GM18498 (cell line): ENCODE results near the gene PRSS53.
"Not testable (repeated sequence)": the region's sequence is repeated elsewhere in the genome, so short reads cannot be mapped to it uniquely, and the experiment has no call there.

Experiments used
- ATAC-seq: cut with Tn5 transposase; IDR thresholded peaks from one replicate; pipeline ENCODE4 v1.9.1; 2021; ENCODE audit warnings: mild to moderate bottlenecking, moderate library complexity; ENCODE audit not compliant: unreplicated experiment

Gene PRSS53

DNA sequence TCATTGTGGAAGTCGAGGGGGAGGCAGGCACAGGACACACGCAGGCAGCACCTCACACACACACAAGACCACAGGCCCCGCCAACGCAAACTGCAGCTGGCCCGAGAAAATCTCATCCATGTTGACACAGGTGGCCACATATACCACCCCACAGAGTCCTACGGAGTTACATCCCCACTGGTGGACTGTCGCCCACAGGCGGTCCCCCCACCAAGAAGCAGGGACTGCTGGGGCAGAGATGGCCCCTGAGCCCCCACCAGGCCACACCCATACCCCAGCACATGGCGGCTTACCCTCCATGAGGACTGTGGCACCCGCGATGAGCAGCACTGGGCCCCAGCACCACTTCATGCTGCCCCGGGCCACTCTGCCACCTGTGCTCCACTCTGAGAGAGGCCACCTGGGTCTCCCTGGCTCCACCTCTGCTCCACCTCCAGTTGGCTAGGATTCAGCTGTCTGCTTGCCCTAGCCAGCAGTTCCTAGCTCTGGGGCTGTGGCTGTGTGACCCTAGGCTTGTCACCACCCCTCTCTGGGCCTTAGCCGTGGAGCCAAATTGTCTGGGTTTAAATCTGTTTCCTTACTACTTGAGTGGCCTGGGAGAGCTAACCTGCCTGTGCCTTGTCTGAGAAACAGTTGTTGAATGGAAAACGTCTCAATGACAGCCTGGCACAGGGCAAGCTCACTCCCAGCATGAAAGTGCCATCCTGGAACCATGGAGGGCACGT, at the start of gene PRSS53:
Gene PRSS53, minus strand, starts transcription at position 485 of the 725 bp plus-strand sequence. Its CDS starts 134 bp downstream, at position 351.
- no peak for ATAC-seq

DNA sequence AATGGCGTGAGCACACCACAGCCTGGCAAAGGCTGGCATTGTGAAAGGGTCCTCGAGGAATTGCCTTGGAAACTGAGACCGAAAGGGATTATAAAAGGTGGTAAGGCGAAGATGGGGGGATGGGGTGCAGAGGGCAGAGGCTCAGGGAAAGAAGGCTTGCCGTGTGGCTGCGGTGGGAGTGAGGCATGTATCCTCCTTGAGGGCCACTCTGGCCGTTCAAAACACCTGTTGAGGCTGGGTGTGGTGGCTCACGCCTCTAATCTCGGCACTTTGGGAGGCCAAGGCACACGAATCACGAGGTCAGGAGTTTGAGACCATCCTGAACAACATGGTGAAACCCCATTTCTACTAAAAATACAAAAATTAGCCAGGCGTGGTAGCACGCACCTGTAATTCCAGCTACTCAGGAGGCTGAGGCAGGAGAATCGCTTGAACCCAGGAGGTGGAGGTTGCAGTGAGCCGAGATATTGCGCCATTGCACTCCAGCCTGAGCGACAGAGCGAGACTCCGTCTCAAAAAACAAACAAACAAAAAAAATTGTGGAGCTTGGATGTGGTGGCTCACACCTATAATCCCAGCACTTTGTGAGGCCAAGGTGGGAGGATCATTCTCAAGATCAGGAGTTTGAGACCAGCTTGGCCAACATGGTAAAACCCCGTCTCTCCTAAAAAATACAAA, 48.2 kb upstream of the PRSS53 start:
- not testable (repeated sequence) for ATAC-seq

DNA sequence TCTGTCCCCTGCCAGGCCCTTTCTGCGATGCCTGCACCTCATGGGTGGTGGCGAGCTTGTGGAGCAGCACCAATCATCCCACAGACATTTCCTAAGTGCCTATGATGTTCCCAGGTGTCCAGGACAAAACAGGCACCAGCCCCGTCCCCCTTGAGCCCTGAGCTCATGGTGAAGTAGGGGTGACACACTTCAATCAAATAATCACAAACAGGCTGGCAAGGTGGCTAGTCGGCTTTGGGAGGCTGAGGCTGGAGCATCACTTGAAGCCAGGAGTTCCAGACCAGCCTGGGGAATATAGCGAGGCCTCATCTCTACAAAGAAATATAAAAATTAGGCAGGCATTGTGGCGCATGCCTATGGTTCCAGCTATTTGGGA, 47.5 kb upstream of the PRSS53 start:
- no peak for ATAC-seq

DNA sequence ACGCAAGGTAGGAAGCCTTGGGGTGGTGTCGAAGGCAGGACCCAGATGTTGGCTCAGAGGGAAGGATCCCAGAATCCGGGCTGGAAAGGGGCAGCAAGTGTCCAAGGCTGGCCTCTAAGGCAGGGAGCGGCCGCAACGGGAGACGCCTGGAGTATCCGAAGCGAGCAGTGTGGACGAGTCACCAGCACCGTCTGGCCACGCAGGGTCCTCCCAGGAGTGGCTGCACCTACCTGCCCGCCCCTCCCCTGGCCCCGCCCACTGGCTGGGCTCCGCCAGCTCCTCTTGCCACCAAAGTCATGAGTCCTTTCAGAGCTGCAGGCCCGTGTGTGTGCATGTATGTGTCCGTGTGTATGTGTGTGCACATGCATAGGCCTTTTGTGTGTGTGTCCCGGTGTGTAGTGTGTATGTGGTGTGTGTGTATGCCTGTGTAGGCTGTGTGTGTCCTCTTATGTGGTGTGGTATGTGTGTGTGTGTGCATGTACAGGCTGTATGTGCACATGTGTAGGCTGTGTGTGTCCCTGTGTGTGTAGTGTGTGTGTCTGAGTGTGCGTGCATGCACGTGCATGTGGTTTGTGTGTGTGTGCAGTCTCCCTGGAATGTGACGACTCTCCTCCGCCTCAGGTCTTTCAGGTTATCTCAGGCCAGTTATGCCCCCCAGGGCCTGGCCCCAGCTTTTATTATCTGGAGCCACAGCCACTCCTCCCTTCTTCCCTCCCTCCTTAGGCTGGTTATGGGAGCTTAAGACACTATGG, 47.0 kb upstream of the PRSS53 start, which contains the start of gene PRSS8:
Gene PRSS8, minus strand, starts transcription at position 193 of the 752 bp plus-strand sequence. CDS start 229 bp downstream, outside the sequence.
- no peak for ATAC-seq

DNA sequence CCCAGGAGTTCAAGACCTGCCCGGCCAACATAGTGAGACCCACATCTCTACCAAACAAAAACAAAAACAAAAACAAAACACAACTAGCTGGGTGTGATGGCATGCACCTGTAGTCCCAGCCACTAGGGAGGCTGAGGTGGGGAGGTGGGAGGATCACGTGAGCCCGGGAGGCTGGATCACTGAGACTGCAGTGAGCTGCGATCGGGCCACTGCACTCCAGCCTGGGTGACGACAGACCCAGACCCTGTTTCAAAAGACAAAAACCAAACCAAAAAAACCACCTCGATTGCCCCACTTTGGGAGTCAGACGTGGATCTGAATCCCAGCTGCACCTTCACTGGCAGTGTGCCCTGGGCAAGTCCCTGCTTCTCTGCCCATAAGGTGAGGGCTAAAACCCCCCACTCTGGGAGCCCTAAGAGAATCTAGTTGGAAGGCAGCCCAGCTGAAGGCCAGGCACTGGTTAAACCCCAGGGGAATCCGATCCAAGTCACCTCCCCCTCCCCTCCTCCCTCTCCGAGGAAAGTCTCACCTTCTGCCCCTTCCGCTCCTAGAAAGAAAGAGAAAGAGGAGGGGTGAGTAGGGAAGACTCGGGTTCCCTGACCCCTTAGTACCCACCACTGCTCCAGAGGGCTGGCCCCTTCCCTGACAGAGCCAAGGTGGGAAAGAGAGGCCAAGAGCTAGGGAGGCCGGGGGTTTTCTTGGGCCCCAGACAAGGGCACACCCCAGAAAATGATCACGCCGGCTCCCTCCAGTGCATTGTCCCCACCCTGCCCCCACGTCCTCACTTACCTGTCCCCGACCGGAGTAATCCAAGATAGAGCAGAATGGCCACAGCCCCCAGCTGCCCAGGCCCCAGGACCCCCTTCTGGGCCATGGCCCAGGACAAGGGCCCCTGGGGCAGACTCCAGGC, 46.1 kb upstream of the PRSS53 start:
- ATAC-seq, result no peak

DNA sequence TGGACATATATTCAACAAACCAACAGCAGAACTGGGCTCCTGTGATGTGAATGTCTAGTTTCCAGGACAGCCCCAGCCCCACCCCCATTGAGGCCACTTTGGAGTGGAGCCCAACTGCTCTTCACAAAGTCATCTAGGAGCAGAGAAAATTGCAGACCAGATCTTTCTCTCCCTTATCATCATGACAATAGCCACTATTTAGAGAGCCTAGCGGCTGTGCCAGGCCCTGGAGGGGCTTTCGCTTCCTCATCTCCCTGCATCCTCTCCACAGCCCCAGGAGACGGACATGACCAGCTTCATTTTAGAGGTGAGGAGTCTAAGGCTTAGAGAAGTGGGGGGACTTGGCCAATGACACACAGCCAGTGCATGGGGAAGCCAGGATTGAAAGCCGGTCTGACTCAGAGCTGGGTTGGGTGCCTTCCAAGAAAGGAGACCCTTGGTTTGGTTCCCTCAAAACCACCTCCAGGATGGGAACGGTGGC, 45.4 kb upstream of the PRSS53 start:
- no peak for ATAC-seq

DNA sequence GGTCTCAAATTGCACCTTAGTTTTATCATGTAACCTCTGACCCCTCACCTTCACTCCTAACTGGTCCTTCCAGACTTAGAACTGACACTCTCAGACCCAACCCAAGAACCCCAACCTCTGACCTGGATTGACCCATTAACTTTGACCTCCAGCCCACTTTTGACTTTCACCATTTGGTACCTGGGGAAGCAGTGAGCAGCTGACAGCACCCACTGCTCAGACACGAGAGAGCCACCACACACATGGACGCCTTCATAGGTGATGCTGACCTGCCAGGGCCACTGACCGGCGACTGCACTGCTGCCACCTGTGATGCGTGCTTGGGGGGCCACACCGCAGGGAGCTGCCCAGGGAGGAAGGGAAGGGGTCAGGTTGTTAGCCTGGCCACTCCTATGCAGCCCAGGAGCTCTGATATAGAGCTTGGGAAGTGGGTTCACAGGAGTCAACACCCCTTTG, 44.3 kb upstream of the PRSS53 start:
- ATAC-seq, result no peak

DNA sequence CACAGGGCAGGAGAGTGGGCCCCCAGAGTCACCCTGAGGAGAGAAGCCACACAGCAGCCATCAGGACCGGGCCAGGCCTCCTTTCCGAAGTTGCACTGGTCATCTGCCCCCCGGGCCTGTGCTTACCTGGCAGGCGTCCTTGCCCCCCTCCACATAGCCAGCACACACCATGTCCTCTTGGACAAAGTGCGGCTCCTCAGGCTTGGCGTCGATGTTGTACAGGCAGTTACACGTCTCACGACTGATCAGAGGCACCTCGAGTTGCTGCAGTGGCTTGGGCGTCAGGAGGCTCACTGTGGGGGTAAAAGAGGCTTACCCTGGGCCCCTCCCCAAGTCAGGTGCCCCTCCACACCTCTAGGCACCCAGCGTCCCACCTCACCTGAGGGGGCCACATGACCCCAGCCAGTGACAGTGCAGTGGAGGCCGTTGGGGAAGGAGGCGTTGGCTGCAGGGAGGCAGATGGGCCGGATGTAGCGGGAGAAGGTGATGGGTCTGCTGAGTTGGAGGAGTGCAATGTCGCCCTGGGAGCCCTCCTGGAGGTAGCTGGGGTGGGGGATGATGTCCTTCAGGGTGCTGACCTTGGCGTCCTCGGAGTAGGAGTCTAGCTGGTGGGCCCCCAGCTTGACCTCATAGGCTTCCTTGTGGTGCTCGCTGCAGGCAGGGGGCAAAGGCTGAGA, 43.7 kb upstream of the PRSS53 start:
- no peak for ATAC-seq

DNA sequence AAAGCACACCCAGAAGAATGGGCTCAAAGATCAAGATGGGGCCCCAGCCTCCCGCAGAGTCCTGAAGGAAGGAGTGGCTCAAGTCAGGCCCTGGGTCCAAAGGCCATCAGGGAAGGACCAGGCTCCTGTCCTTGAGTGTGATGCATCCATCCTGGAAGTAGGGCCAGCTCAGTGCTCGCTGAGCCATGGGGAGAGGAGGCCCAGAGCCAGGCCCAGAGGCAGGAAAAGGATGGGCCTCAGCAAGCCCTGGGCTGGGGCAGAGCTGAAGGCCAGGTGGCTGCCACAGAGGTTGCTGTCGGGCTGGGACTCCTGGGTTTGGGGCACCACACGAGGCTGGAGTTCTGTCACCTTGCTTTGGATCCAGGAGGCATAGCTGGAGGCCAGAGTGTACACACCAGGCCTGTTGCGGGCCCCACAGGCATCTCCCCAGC, 43.1 kb upstream of the PRSS53 start:
- no peak for ATAC-seq

DNA sequence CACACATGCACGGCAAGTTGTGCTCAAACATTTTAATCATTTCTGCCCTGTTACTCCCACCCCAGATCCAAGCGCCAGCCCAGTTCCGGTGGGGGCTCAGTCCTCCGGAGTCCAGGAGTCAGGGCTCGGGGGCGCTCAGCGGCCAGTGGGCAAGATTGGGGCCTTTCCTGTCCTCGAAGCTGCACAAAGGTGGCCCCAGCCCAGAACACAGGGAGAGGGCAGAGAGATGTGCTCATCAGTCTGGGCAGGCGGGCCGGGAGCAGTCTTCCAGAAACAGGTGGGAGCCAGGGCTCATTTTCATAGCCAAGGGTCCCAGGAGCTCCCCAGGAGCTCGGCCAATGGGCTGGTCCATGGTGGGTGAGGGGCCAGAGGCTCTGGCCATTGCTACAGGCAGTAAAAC, 42.7 kb upstream of the PRSS53 start:
- ATAC-seq, result no peak

DNA sequence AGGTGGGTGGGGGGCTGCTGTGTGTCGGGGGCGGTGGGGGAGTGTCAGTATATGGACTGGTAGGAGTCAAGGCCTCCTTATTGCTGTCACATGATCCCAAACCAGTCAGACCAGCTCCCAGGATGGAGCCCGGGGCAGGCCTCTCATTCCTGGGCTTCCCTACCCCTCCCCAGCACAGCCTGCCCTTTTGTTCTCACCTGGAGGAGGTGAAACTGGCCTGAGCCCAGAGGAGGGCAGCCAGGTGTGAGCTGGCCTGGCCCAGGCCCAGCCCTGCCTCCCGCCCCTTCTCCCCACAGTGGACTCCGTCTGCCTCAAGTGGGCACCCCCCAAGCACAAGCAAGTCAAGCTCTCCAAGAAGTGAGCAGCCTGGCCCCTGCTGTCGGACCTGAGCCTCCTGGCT, 42.2 kb upstream of the PRSS53 start:
- ATAC-seq, result no peak

DNA sequence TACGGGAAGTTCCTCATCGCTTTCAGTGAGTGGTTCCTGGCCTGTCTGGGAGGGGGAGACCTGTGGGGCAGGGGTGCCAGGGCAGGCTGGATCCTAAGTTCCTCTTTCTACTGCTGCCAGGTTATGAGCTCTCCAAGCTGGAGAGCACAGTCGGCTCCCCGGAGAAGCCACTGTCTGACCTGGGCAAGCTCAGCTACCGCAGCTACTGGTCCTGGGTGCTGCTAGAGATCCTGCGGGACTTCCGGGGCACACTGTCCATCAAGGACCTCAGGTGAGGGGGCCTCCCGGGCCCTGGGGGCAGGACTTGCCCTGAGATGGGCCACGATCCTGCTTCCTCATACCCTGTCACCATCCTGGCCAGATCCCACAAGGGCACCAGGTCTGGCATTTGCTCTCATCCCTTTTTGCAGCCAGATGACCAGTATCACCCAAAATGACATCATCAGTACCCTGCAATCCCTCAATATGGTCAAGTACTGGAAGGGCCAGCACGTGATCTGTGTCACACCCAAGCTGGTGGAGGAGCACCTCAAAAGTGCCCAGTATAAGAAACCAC, 41.7 kb upstream of the PRSS53 start:
- ATAC-seq, result no peak

DNA sequence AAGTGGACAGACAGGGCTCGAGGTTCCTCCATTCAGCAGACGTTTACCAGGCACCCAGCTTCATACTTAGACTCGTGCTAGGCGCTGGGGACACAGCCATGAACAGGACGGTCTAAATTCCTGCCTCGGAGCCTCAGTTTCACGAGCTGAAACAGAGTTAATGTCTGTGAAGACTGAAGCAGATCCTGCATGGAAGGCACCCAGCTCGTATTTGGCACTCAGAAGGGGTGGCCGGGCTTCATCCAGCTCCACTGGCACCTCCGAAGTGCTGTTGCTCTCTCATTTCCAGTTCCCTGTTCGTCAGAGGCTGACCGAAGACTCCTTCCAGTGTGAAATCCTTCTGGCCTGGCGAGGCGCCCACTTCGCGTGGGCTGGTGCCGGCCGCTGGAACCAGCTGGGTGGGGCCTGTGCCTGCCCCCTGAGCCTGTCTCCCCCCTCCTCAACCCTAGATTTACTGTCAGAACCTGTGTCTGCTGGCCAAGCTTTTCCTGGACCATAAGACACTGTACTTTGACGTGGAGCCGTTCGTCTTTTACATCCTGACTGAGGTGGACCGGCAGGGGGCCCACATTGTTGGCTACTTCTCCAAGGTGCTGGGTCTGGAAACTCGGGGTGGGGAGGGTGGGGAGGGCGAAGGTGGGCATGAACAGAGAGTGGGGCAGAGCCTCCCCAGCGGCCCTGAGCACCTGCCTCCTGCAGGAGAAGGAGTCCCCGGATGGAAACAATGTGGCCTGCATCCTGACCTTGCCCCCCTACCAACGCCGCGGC, 41.0 kb upstream of the PRSS53 start:
- ATAC-seq, result no peak

DNA sequence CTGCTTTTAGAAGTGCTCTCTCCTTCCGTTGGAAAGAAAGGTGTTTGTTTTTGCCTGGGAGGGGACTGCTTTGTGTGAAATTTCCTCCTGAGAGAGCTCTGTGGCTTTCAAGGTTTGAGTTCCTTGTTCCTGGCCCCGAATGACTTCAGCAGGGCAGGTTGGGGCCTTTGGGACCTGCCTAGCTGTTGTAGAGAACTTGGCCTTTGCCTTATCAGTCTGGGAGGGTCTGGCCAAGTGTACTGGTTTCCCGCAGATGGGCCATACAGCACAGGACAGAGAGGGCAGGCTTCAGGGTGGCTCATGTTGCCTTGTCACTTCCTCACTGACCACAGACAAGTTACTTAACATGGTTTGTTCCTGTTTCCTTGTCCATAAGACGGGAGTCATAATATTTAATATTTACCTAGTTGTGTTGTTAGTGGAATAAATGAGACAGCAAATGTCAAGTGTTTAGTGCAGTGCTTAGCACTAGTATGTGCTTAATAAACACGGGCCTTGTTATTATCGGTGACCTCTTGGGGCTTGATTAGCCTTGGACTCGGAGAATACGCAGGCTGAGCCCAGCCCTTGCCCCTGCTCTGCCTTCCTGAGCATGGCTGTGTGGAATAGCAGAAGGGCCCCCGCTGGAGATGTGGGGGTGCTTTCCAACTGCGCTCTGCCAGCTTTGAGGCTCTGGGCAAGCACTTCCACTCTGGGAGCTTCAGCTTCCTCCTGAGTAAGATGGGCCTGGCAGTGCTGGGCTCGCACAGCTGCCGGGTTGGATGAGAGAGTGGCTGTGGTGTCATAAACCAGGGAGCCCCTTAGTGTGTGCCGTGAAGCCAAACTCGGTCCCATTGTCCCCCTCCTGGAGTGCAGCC, 40.2 kb upstream of the PRSS53 start:
- no peak for ATAC-seq

DNA sequence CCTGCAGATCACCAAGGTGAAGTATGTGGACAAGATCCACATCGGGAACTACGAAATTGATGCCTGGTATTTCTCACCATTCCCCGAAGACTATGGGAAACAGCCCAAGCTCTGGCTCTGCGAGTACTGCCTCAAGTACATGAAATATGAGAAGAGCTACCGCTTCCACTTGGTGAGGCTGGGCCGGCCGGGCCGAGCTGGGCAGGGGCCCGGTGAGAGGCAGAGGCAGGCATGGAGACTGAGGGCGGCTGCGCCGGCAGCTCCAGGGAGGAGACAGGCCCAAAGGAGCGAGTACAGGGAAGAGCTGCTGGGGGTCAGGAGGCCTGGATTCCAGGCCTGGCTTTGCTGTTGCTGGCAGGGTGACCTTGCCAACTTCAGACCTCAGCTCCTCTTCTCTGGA, 38.4 kb upstream of the PRSS53 start:
- no peak for ATAC-seq

DNA sequence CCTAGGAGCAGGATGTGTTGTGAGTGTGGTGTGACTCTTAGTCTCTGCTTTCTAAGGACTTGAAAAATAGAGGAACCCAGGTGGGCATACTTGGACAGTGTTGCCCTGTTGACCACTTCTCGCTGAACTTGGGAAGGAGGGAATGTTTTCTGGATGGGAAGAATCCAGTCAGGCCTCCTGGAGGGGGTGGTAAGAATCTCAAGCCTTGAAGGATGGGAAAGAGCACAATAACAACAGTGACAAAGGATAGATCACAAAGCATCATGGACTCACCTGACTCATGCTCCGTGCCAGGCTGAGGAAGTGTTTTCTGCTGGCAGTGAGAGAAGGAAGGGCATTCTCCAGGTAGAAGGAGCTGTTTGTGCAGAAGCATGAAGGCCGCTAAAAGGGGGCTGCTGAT, 37.1 kb upstream of the PRSS53 start:
- ATAC-seq, result no peak

DNA sequence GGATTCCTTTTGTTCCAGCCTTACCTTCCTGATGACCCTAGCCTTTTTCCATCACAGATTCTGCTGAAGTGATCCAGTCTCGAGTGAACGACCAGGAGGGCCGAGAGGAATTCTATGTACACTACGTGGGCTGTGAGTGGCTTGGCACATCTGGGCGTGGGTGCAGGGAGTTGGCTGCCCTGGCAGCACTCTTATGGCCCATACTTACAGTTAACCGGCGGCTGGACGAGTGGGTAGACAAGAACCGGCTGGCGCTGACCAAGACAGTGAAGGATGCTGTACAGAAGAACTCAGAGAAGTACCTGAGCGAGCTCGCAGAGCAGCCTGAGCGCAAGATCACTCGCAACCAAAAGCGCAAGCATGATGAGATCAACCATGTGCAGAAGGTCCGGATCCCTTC, 31.4 kb upstream of the PRSS53 start:
- ATAC-seq, result no peak
